Stimulated activated CD4-positive, alpha-beta T cell treated with anti-CD3 and anti-CD28 coated beads, Interleukin-2, amount 100 ng/mL, for 24 hours (primary cell): Measurements from ENCODE around the gene IRS1.

Source experiments
- DNase-seq, 2 donors: peaks; one replicate each; pipeline ENCODE4 v3.0.0-alpha.2; 2020

Gene IRS1

GRCh38 chr2:226788881-226789490 lies 10.6 kb downstream of the IRS1 start:
- DNase-seq: no peak

- no peak for DNase-seq
Observed at GRCh38 chr2:226788064-226788463, 11.6 kb downstream of the IRS1 start.

GRCh38 chr2:226783885-226784284 lies 15.7 kb downstream of the IRS1 start:
- DNase-seq: no peak

GRCh38 chr2:226782092-226782713 lies 17.4 kb downstream of the IRS1 start:
- DNase-seq: no peak

GRCh38 chr2:226780431-226780830 lies 19.2 kb downstream of the IRS1 start:
- DNase-seq: no peak

GRCh38 chr2:226777611-226778010 lies 22.0 kb downstream of the IRS1 start:
- no peak for DNase-seq

GRCh38 chr2:226776104-226776503 lies 23.5 kb downstream of the IRS1 start:
- no peak for DNase-seq

GRCh38 chr2:226775032-226775509 lies 24.5 kb downstream of the IRS1 start:
- no peak for DNase-seq

- no peak for DNase-seq
Observed at GRCh38 chr2:226773291-226773690, 26.3 kb downstream of the IRS1 start.

- DNase-seq: no peak
Observed at GRCh38 chr2:226772389-226773179, 27.0 kb downstream of the IRS1 start.

GRCh38 chr2:226771067-226771466 lies 28.6 kb downstream of the IRS1 start:
- no peak for DNase-seq

GRCh38 chr2:226767056-226767813 lies 32.4 kb downstream of the IRS1 start:
- no peak for DNase-seq

- no peak for DNase-seq
Observed at GRCh38 chr2:226766352-226767055, 33.1 kb downstream of the IRS1 start.

- no peak for DNase-seq
Observed at GRCh38 chr2:226763320-226763719, 36.3 kb downstream of the IRS1 start.

- no peak for DNase-seq
Observed at GRCh38 chr2:226761195-226761583, 38.4 kb downstream of the IRS1 start.

GRCh38 chr2:226760412-226761194 lies 39.0 kb downstream of the IRS1 start:
- DNase-seq: no peak

- DNase-seq: no peak
Observed at GRCh38 chr2:226759768-226760167, 39.9 kb downstream of the IRS1 start.

GRCh38 chr2:226758921-226759640 lies 40.5 kb downstream of the IRS1 start:
- no peak for DNase-seq

- no peak for DNase-seq
Observed at GRCh38 chr2:226756131-226756530, 43.5 kb downstream of the IRS1 start.

GRCh38 chr2:226755631-226756030 lies 44.0 kb downstream of the IRS1 start:
- no peak for DNase-seq
